Breast epithelium (tissue), 4 donors: ENCODE data around the gene ZIM2. TPM values are rescaled to one million over a fixed set of nuclear protein-coding genes. Genes with fewer than 3 reads are reported as not detected.
A peak's percentile ranks its signal among the peaks of the same experiment; 100 is the strongest.

Experiments used
- DNase-seq, 2 donors: peaks; one replicate each; pipeline ENCODE4 v3.0.0-alpha.2; 2019; ENCODE audit warnings: low spot score in 2 of 2
- H3K27ac ChIP-seq, 2 donors: fragments of 200-600 bp; sonication (generic) in 1 of 2; one replicate each; pipeline ENCODE4 v1.5.1; 2016 to 2019; ENCODE audit warnings: mild to moderate bottlenecking in 1 of 2
- H3K27me3 ChIP-seq, 2 donors: fragments of 200-600 bp; sonication (generic) in 1 of 2; one replicate each; pipeline versions ENCODE4 v1.5.1 to v1.6.0; 2017 to 2019; ENCODE audit warnings: control low read depth in 1 of 2, mild to moderate bottlenecking in 1 of 2
- H3K36me3 ChIP-seq: fragments of 200-600 bp; one replicate; pipeline ENCODE4 v1.5.1; 2019
- H3K4me1 ChIP-seq, 2 donors: fragments of 200-600 bp; sonication (generic); one replicate each; pipeline ENCODE4 v1.5.1; 2016 to 2019; ENCODE audit warnings: control low read depth in 1 of 2
- H3K4me3 ChIP-seq, 3 donors: fragments of 200-600 bp; sonication (generic); 1 replicate in 2 of 3; 2 replicates in 1 of 3; pipeline ENCODE4 v1.5.1; 2016 to 2019; ENCODE audit warnings: mild to moderate bottlenecking in 3 of 3, moderate library complexity in 2 of 3
- H3K9me3 ChIP-seq, 2 donors: fragments of 200-600 bp; sonication (generic) in 1 of 2; one replicate each; pipeline ENCODE4 v1.5.1; 2016 to 2019; ENCODE audit warnings: control low read depth in 1 of 2
- CTCF ChIP-seq, 3 donors: fragments of 450-650 bp; IDR thresholded peaks; one replicate each; pipeline ENCODE4 v1.5.1; 2016 to 2017; ENCODE audit warnings: antibody characterized with exemption in 3 of 3, mild to moderate bottlenecking in 3 of 3, moderate library complexity in 3 of 3
- POLR2AphosphoS5 ChIP-seq, 3 donors: sonication (generic); formaldehyde crosslinking; IDR thresholded peaks; one replicate each; pipeline ENCODE4 v1.6.1; 2017; ENCODE audit warnings: antibody characterized with exemption in 3 of 3
- intact Hi-C: fragments of 100-400 bp; cut with DNase I; formaldehyde crosslinking; loops from one replicate; pipeline ENCODE4 v1.15.1; 2023; ENCODE audit warnings: low total_unique reads
- total RNA-seq, 3 donors: library from RNA; depleted of rRNA; stranded (reverse); fragments of >200 nt; gene quantifications; one replicate each; pipeline ENCODE4 v1.1.0, GENCODE V29; 2016

Gene ZIM2
- total RNA-seq, 3 donors from 2014 or later, result 0.48 to 1.6 (median 1.3) TPM

GRCh38 chr19:56725829-56726424 lies 114.6 kb downstream of the ZIM2 start:
- Histone ChIP-seq H3K9me3 (peaks cover 6 to 20% of the 10 kb centered on the region in 2 donors), H3K27ac (no peak overlapping the region), H3K4me1 (no peaks in the 10 kb centered on the region), H3K4me3 (no peak overlapping the region), H3K36me3 (no peaks in the 10 kb centered on the region), H3K27me3 (no peaks in the 10 kb centered on the region)
- intact Hi-C loops, result no loop called here
- DNase-seq, result no peak
- peak in 1 of 3 donors; percentile 5 for TF ChIP-seq CTCF (IDR thresholded peaks at IDR 0.05)
- no peak for TF ChIP-seq POLR2AphosphoS5 (IDR thresholded peaks at IDR 0.05)

Other genes with a start within 250 kb of the ZIM2 start
- gene ZNF71, start 245.4 kb downstream of the ZIM2 start, total RNA-seq, result 1 to 10 TPM; 5.4 to 9.8 (median 8.9) TPM
- gene SMIM17, start 197.6 kb downstream of the ZIM2 start, total RNA-seq, result under 1 TPM in 1 of 3 donors, not detected in 2; 0.33 TPM
- gene ZNF835, start 169.0 kb downstream of the ZIM2 start, total RNA-seq, result 1 to 10 TPM; 3.6 to 8.0 (median 7.0) TPM
- 10 to 100 TPM in 2 of 3 donors, 1 to 10 TPM in 1; 9.1 to 24.0 (median 17.0) TPM for gene PEG3, start within 50 bp of the ZIM2 start, total RNA-seq